NK-92 treated with Interleukin-12 subunit alpha and Interleukin-12 subunit beta, amount 100 ng/mL, for 24 hours (cell line): ENCODE results near the gene PPP2R3A.

Source experiments
- DNase-seq: peaks from one replicate; lab custom pipeline; 2025; lab: John Stamatoyannopoulos, UW

The PPP2R3A gene

GRCh38 chr3:136194409-136195257, 229.1 kb downstream of the PPP2R3A start:
- peak; percentile 76 for DNase-seq

GRCh38 chr3:136195258-136196063, 229.9 kb downstream of the PPP2R3A start:
- DNase-seq, result peak; percentile 86

GRCh38 chr3:136196064-136196400, 230.5 kb downstream of the PPP2R3A start, which contains the start of gene MSL2:
Gene MSL2, minus strand, starts transcription at chr3:136196335. Its CDS starts 1,222 bp downstream, at chr3:136195113.
- DNase-seq, result no peak

- DNase-seq, result peak; percentile 100
Observed at GRCh38 chr3:136196401-136197158, 231.1 kb downstream of the PPP2R3A start.

- no peak for DNase-seq
Observed at GRCh38 chr3:136197159-136197793, 231.7 kb downstream of the PPP2R3A start.
